Lower lobe of right lung (tissue), 2 donors: Measurements from ENCODE around the gene BST1. TPM values are rescaled to one million over a fixed set of nuclear protein-coding genes. Genes with fewer than 3 reads are reported as not detected.

Experiments used
- ATAC-seq, 2 donors: fragments of 200-7000 bp; cut with Tn5 transposase; one replicate each; pipeline ENCODE4 v1.9.1; 2020 to 2022; ENCODE audit warnings: mild to moderate bottlenecking in 2 of 2, moderate library complexity in 2 of 2
- DNase-seq: peaks from one replicate; pipeline ENCODE4 v3.0.0-alpha.2; 2020
- H3K27ac ChIP-seq: fragments of 200-600 bp; one replicate; pipeline ENCODE4 v1.8.0; 2022
- H3K27me3 ChIP-seq: fragments of 200-600 bp; one replicate; pipeline ENCODE4 v1.8.0; 2022; ENCODE audit warnings: low read depth
- H3K36me3 ChIP-seq: fragments of 200-600 bp; one replicate; pipeline ENCODE4 v1.8.0; 2022; ENCODE audit warnings: mild to moderate bottlenecking
- H3K4me1 ChIP-seq: fragments of 200-600 bp; one replicate; pipeline ENCODE4 v1.8.0; 2022
- H3K4me3 ChIP-seq: fragments of 200-600 bp; one replicate; pipeline ENCODE4 v1.8.0; 2022; ENCODE audit warnings: mild to moderate bottlenecking
- H3K9me3 ChIP-seq: fragments of 200-600 bp; one replicate; pipeline ENCODE4 v1.8.0; 2022
- intact Hi-C: fragments of 100-400 bp; cut with DNase I; formaldehyde crosslinking; loops from one replicate; pipeline ENCODE4 v1.11.0; 2022
- total RNA-seq: library from RNA; stranded (reverse); fragmentation: NEBNext Ultra II Directional; extraction: Animal tissue kit (Norgen Biotek cat#: 25700); gene quantifications from one replicate; pipeline ENCODE4 v1.2.1, GENCODE V29; 2021
- TF ChIP-seq, protein P1 (sequence below): fragments of 200-600 bp; IDR thresholded peaks from one replicate; pipeline ENCODE4 v1.8.0; 2022; ENCODE audit warnings: antibody characterized with exemption, mild to moderate bottlenecking
- donor health status: DM: no; HTN: yes; CAD: no; lungs with severe emphysema.

Gene BST1
- total RNA-seq, 1 donor from 2014 or later, result 17.8 TPM

DNA sequence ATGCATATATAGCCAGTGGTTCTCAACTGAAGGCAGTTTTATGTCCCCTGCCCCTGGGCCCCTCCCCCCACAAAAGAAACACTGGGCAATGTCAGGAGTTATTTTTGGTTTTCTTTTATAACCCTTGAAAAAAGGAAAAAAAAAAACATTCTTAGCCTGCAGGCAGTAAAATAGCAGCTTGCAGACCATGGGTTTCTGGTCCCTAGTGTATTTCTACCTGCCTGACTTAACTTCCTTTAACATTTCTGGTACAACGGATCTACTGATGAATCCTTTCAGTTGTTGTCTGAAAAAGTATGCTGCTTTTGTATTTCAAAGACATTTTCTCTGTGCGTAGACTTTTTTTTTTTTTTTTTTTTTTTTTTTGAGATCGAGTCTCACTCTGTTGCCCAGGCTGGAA is 32.3 kb upstream of the BST1 start:
- Histone ChIP-seq H3K4me3 (no peak overlapping the region), H3K4me1 (peaks cover 11% of the 10 kb centered on the region), H3K27me3 (no peaks in the 10 kb centered on the region), H3K9me3 (no peaks in the 10 kb centered on the region), H3K36me3 (no peaks in the 10 kb centered on the region), H3K27ac (no peak overlapping the region)
- TF ChIP-seq, protein P1, sequence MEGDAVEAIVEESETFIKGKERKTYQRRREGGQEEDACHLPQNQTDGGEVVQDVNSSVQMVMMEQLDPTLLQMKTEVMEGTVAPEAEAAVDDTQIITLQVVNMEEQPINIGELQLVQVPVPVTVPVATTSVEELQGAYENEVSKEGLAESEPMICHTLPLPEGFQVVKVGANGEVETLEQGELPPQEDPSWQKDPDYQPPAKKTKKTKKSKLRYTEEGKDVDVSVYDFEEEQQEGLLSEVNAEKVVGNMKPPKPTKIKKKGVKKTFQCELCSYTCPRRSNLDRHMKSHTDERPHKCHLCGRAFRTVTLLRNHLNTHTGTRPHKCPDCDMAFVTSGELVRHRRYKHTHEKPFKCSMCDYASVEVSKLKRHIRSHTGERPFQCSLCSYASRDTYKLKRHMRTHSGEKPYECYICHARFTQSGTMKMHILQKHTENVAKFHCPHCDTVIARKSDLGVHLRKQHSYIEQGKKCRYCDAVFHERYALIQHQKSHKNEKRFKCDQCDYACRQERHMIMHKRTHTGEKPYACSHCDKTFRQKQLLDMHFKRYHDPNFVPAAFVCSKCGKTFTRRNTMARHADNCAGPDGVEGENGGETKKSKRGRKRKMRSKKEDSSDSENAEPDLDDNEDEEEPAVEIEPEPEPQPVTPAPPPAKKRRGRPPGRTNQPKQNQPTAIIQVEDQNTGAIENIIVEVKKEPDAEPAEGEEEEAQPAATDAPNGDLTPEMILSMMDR, result no peak
- intact Hi-C loops, result no loop called here
- ATAC-seq, result no peak
- no peak for DNase-seq

DNA sequence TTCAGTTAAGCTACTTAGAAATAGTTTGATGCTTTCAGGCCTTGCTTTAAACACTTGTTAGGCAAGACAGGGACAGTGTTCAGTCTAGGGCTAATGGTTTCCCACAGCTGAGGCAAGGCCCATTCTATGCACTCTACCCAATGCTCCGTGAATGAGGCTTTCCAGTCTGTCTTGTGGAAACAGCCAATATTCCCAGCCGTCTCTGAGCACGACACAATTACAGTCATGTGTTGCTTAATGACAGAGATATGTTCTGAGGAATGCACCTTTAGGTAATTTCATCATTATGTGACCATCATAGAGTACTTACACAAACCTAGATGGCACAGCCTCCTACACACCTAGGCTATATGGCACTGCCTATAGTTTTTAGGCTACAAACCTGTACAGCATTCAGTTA is 30.8 kb upstream of the BST1 start:
- no peak overlapping the region for H3K4me3 ChIP-seq
- no peaks in the 10 kb centered on the region for H3K4me1 ChIP-seq
- H3K27me3 ChIP-seq, result no peaks in the 10 kb centered on the region
- intact Hi-C loops, result no loop called here
- TF ChIP-seq, protein P1, result no peak
- no peak overlapping the region for H3K27ac ChIP-seq
- ATAC-seq (no peak), DNase-seq (no peak)
- no peaks in the 10 kb centered on the region for H3K36me3 ChIP-seq
- no peaks in the 10 kb centered on the region for H3K9me3 ChIP-seq

DNA sequence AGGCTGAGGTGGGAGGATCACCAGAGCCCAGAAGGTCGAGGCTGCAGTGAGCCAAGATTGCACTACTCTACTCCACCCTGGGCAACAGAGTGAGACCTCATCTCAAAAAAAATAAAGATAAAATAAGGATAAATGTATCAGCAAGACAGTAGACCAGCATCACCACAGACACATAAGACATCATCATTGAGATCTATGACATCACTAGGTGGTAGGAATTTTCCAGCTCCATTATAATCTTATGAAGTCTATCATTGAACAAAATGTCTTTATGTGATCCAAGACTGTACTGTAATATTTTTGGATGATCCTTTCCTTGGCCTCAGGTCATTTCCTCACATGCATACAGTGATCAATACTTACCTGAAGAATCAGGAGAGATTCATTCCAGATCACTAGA is 29.5 kb upstream of the BST1 start:
- no peaks in the 10 kb centered on the region for H3K4me1 ChIP-seq
- no peak for ATAC-seq
- no peaks in the 10 kb centered on the region for H3K9me3 ChIP-seq
- H3K27me3 ChIP-seq, result no peaks in the 10 kb centered on the region
- intact Hi-C loops, result no loop called here
- H3K27ac ChIP-seq, result no peak overlapping the region
- DNase-seq, result no peak
- no peak overlapping the region for H3K4me3 ChIP-seq
- TF ChIP-seq, protein P1, result no peak
- H3K36me3 ChIP-seq, result no peaks in the 10 kb centered on the region

DNA sequence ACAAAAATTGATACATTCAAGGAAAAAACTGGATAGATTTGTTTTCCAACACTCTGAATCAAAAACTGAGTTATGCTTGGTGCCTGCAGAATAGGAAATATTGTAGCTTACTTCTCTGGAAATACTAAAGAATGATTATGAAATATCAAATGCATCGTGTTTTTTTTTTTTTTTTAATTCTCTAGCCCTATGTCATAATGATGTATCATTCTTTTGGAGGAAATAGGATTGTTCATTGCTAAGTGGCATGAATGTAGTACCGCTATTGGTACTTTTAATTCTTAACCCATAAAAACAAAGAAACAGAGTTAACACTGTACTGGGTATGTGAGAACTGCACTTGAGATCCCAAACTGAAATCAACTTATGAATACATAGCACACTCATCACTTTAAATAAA is 28.8 kb upstream of the BST1 start:
- Histone ChIP-seq H3K27ac (no peak overlapping the region), H3K27me3 (no peaks in the 10 kb centered on the region), H3K4me1 (no peaks in the 10 kb centered on the region), H3K9me3 (no peaks in the 10 kb centered on the region), H3K36me3 (no peaks in the 10 kb centered on the region), H3K4me3 (no peak overlapping the region)
- DNase-seq, result no peak
- intact Hi-C loops, result no loop called here
- TF ChIP-seq, protein P1, result no peak
- ATAC-seq, result no peak

DNA sequence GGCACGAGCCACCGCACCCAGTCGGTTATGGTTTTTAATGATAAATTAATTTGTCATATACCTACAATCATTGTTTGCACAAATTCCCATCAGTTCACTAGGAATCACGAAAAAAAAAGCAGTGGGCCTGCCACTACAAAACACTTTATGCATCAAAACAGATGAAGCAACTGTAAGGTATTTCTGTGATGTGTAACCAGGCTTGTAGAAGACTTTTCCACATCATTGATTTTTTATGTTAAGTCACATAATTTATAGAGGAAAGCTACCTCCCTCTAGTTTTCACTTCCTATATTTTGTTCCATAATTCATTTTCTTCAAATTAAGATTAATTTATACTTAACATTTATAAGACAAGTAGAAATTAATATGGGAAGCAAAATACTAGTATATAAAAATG is 27.9 kb upstream of the BST1 start:
- TF ChIP-seq, protein P1, result no peak
- H3K4me3 ChIP-seq, result no peak overlapping the region
- H3K36me3 ChIP-seq, result no peaks in the 10 kb centered on the region
- intact Hi-C loops, result no loop called here
- DNase-seq (no peak), ATAC-seq (no peak)
- no peaks in the 10 kb centered on the region for H3K9me3 ChIP-seq
- H3K27me3 ChIP-seq, result no peaks in the 10 kb centered on the region
- no peak overlapping the region for H3K27ac ChIP-seq
- no peaks in the 10 kb centered on the region for H3K4me1 ChIP-seq

DNA sequence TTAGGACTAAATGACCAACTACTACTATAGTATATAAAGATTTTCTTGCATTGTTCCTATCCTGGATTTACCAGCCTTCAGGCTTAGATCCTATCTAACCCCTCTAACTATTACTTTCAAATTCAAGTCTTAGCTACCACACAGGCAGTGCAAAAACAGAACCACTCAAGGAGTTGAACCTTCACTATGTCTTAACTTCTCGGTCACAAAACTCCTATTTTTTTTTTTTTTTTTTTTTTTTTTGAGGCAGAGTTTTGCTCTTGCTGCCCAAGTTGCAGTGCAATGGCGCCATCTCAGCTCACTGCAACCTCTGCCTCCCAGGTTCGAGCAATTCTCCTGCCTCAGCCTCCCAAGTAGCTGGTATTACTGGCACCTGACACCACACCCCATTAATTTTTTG is 27.5 kb upstream of the BST1 start:
- H3K4me1 ChIP-seq, result no peaks in the 10 kb centered on the region
- intact Hi-C loops, result no loop called here
- no peak overlapping the region for H3K27ac ChIP-seq
- ATAC-seq, result no peak
- DNase-seq, result no peak
- H3K27me3 ChIP-seq, result no peaks in the 10 kb centered on the region
- H3K9me3 ChIP-seq, result no peaks in the 10 kb centered on the region
- no peak overlapping the region for H3K4me3 ChIP-seq
- H3K36me3 ChIP-seq, result no peaks in the 10 kb centered on the region
- TF ChIP-seq, protein P1, result no peak
